HG03460 (cell line): ENCODE results near the gene SLC25A34.

Experiments used
- ATAC-seq: cut with Tn5 transposase; IDR thresholded peaks from one replicate; pipeline ENCODE4 v1.9.1; 2021; ENCODE audit not compliant: unreplicated experiment

The SLC25A34 gene

DNA sequence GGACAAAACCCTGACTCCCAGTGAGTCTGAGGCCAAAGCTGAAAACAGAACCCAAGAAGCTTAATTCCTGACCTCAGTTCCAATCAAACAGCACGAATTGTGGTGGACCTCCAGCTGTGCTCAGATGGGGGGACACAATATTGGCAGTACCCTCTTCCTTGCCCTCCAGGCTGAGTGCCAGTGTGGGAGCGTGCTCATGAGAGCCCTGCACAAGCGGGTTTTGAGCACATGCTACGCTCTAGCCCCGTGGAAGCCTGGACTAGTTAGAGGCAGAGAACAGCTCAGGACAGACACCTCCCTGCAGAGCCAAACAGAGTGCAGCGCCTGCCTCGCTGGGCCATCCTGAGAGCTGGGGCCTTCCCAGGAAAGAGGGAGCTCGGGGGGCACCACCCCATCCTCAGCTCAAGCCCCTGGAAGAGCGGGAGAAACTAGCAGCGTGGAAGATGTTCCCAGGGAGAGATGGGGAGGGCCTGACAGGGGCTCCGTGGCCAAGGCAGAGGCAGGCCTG is 2.8 kb upstream of the SLC25A34 start:
- no peak for ATAC-seq

DNA sequence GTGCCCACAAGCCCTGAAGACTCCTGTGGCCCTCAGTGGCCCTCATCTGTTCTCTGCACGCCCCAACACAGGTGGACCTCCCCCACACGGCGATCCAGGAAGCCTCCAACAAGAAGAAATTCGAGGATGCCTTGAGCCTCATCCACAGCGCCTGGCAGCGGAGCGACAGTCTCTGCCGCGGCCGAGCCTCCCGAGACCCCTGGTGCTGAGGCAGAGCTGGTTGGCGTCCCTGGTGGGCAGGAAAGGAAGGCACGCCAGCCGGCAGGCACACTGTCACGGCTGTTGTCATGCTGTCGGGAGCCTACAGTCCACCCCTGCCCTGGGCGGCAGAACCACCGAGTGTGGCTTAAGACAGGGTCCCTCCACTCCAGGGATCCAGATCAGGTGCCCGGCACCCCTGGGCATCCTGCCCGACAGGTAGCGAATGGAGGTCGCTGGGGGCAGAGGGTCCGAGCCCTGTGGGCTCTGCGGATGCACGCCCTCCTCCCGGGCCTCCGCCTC is 2.3 kb upstream of the SLC25A34 start:
- no peak for ATAC-seq

DNA sequence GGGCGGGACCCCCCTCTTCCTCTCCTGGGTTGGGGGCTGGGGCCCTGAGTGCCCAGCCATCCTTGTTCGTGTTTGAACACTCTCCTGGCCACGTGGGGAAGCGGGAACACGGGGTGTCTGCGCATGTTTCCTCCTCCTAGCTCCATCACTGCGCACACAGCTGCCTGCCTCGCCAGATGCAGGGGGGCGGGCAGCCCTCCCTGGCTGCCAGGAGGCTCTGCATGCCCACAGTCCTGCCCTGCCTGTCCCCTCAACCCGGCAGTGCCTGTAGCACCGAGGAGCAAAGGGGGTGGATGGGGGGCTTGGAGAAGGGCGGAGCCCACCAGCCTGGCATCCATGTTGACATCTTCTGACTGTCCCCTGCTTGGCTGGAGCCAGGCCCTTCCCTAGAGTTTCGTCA is 1.8 kb upstream of the SLC25A34 start:
- ATAC-seq = no peak

DNA sequence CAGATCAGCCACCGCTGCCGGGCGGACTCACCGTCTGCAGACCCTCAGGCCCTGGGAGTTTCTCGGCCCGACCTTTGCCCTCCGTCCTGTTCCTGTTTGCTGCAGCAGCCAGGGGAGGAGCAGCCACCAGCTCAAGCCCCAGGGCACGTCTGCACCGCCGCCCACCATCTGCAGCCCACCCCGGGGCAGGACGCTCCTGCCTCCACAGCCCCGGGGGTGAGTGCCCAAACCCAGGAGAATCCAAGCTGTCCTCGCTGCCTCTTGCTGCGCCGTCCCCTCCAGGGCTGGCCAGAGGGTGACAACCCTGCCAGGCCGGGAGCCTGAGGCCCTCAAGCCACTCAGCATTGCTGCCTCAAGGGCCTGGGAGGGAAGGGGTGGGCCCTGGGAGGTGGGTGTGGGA is 1.2 kb upstream of the SLC25A34 start:
- ATAC-seq = no peak

DNA sequence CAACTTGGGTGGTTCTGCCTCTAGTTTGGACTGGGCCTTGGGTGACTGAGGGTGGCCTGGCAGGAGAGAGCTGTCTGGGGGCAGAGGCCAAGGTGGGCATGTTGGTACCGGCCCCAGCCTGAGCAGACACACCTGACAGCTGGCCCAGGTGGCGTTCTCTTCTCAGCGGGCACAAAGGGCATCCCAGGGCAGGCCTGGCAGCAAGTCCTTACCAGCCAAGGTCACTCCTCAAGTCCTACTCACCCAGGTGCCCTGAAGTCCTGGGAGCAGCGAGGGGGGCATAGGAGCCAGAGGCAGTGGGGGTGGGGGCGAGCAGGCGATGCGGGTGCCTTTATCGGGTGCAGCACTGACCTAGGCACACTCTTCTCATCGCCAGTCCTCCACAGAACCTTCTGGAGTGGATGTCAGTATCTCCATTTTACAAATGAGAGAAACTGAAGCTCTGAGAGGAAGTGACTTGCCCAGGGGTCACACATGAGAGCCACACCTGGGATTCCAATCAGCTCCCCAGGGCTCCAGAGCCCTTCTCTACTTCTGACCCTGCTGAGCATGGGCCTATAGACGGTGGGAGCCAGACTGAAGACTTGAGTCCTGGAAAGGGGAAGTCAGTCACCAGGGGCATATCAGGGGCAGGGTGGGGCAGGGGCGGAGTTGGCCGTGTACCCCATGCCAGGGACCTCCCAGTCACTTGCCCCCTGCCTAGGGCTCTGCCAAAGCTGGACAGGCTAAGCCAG is 587 bp upstream of the SLC25A34 start:
- ATAC-seq = no peak

DNA sequence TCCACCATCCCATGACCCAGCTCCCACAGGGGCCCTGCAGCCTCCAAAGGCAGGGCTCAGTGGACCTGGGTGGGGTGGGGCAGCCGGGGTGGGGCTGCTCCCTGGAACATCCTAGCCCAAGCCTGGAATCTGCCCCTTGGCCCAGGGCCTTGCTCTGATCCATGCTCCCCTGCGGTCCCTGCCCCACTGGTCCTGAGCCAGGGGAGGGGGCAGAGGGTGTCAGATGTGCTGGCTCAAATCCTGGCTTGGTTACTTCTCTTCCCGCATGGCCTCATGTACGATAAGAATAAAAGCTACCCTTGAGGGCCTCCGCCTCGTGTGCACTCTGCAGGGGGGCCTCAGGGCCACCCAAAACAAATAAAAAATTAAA is 819 bp downstream of the SLC25A34 start:
- no peak for ATAC-seq

DNA sequence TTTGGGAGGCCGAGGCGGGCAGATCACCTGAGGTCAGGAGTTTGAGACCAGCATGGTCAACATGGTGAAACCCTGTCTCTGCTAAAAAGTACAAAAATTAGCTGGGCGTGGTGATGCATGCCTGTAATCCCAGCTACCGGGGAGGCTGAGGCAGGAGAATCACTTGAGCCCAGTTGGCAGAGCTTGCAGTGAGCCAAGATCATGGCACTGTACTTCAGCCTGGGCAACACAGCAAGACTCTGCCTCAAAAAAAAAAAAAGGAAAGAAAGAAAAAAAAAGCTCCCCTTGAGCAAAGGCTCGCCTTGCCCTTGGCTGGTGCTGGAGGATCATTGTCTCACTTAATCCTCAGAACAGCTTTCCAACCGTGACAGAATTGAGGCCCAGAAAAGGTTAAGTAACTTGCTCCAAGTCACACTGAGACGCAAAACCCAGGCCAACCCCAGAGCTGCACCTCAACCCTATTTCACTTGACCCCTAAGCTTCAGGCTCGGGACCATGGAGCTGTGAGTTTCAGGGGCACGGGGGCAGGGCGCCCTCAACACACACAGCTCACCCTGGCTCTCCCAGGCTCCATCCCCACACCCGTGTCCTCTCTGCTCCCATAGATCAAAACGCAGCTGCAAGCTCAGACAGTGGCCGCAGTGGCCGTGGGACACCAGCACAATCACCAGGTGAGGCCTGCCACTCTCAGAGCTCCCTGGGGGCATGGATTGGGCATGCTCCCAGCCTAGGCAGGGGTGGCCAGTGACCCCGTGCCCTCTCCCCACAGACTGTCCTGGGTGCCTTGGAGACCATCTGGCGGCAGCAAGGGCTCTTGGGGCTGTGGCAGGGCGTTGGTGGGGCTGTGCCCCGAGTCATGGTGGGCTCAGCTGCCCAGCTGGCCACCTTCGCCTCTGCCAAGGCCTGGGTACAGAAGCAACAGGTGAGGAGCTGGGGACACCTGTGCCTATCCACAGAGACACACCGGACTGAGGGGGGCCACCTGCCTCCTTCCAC is 1.6 kb downstream of the SLC25A34 start:
- ATAC-seq = no peak

DNA sequence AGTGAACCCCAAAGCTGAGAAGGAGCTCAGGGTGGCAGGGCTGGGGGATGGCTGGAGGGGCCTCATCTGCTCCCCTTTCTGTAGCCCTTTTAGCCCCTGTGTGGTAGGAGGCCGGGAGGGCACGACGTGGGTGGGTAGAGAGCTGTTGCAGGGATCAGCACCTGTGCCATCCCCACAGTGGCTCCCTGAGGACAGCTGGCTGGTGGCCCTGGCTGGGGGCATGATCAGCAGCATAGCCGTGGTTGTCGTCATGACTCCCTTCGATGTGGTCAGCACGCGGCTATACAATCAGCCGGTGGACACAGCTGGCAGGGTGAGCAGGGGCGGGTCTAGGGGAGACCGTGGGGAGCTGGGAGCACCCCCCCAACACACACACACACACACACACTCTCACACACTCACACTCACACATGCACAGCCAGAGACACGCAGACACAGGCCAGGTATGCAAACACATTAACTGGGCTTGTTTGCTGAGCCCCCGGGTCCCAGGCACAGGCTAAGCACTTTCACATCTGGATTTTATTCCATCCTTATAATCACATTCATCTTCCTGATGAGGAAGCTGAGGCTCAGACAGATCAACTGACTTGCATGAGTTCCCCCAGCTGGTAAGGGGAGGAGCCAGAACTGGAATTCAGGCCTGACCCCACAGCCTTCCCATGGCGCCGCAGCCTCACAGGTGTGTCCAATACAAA is 2.5 kb downstream of the SLC25A34 start:
- ATAC-seq = no peak

DNA sequence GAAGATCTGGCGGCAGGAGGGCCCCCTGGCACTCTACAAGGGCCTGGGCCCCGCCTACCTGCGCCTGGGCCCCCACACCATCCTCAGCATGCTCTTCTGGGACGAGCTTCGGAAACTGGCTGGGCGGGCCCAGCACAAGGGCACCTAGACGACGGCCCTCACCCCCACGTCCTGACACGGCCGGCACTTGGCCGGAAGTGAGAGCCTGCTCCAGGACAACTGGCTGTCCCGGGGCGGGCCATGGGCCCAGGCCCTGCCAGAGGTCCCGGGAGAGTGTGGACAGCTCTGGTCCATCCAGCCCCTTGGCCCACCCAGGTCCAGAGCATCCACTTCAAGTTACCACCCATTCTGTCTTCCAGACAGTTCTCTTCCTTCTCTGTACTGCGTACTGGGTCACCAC is 3.2 kb downstream of the SLC25A34 start:
- no peak for ATAC-seq

DNA sequence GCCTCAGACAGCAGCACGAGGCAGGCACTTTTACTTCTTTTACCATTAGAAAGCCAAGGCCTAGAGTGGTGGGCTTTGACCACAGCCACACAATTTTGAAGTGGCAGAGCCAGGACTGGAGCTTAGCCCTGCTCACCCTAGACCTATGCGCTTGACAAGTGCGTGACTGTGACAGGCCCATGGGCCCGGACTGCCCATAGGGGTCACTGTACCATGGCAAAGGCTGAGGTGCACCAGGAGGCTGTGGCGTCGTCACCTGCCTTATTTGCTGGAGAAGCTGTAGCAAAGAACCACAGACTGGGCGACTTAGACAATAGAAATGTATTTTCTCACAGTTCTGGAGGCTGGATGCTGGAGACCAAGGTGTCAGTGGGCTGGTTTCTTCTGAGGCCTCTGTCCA is 3.7 kb downstream of the SLC25A34 start:
- ATAC-seq = no peak

DNA sequence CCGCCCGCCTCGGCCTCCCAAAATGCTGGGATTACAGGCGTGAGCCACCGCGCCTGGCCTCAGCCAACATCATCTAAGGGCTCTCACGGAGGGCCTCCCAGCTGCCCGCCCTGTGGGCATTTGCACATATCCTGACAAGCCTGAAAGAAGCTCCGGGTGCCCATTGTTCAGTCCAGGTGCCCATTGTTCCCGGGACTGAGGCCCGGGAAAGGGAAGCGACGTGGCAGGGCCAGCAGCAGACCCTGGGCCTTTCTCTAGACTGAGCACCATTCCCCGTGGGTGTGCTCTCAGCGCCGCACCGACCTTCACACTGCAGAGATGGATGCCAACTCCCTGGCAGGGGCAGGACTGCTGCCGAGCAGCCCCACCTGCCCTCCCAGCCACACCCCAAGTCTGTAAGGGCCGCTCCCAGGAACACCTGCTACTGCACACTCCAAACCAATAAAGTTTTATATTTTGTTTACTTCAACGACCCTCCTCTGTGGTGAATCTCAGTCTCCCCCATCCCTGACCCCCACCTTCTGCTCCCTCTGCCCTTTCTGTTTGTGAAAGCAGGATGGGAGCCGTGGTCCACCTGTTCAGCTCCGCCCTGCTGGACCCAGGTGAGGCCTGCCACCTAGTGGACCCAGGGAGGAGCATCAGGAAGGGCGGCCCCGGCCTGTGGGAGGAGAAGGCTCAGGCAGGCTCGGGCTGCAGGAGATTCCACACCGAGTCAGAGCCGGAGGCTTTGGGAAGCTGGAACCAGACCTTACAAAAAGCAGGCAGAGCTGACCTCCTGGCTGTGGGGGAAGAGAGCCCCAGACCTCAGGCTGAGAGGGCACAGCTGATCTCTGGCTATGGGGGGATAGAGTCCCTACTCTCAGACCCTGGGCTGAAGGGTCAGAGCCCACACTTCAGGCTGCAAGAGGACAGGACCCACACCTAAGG is 5.1 kb downstream of the SLC25A34 start:
- no peak for ATAC-seq

DNA sequence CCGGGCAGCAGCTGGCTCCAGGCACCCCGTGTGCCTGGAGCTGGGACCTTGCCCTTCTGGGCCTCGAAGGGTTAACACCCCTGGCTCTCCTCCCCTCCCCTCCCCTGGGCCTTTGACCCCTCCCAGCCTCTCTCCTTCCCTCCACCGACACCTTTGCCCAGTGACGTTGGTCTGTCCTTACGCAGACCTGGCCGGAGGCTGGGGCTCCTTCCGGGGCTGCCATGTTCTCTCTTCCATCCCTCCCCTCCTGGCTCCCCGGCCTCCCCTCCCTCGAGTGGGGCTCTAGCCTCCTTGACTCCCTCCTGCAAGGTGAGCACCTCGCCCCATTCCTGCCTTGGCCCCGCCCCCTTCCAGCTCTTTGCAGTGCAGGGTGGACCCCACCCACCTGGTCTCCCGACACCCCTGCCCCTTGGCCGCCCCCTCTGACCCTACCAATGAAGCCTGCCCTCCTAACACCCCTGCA is 6.3 kb downstream of the SLC25A34 start, which contains the start of gene TMEM82:
Gene TMEM82, plus strand, starts transcription at position 161 of the 463 bp plus-strand sequence. Its CDS starts 61 bp downstream, at position 222.
- no peak for ATAC-seq

DNA sequence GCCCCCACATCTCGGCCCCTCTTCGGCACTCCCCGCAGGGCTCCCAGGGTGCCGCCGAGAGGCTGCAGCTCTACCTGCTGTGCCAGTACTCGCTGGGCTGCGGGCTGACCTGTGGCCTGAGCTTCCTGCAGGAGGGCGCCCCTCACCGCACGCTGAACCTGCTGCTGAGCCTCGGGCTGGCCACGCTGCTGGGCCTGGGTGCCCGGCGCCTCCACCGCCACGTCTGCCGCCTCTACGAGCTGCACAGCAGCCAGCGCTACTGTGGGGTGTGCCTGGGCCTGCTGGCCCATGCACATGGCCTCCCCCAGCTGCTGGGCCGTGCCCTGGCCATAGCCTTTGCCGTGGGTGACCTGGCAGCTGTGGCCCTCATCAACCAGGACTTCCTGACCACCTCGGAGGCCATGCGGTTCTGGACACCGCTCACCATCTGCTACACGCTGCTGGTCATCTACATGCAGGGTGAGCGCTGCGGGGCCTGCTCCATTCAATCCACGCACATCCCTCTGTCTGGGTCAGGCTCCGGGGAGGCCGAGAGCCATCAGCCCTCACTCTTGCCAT is 8.1 kb downstream of the SLC25A34 start:
- no peak for ATAC-seq

DNA sequence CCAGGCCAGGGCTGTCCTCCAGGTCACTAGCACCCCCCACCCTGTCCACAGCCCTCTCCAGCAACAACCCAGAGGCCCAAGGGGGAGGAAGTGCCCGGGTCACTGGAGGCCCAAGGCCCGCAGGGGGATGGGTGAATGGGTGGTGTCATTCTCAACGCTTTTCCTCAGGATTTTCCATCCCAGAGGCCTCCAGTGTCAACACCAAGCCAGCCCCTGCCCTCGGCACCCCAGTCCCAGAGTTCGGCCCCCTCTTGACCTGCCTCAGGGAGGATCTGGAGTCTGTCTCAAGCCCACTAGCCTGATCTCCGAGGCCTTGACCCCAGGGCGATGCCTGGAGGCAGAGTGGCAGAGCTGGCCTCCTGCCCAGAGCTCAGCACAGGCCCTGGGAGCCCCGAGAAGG is 11.3 kb downstream of the SLC25A34 start:
- no peak for ATAC-seq

DNA sequence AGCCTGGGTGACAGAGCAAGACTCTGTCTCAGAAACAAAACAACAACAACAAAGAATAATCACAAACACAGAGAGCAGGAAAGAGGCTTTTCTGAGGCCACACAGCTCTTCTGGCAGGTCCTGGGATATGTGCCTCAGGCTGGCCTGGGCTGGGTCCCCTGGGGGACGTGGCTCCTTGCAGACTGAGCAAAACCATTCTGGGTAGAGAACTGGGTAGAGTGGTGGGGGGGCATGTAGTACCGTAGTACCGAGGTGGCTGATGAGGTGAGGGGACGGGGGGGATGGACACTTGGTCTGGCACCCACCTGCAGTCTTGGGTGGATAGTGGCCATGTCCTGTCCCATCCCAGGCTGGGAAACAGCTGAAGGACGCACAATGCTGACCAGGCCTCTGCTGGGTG is 12.2 kb downstream of the SLC25A34 start:
- ATAC-seq = no peak

DNA sequence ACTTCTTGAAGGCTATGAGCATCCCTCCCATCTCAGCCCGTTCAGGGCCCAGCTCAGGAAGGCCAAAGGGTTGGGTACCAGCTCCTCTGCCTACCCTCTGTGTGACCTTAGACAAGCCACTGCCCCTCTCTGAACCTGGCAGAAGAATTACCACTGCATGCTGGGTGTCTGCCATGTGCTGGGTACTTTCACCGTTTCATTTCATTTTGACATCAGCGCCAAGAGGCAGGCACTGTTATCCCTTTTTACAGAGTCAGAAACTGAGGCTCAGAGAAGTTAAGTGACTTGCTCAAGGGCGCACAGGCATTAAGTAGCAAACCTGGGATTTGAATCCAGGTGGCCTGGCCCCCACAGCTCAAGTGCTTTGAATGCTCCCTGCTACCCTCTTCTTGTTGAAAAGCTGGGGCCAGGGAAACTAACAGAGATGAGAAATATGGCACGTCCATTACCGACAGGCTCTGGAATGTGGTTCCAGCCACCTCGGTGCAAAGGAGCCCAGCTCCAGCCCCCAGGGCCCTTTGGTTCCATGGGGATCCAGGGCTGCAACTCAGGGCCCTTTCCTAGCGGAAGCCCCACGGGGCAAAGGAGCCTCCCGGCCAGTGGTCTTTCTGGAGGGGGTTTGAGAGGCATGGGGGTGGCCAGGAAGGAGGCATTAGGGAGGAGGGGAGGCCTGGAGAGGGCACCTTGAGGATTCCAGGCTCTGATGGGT is 12.8 kb downstream of the SLC25A34 start:
- ATAC-seq = no peak

DNA sequence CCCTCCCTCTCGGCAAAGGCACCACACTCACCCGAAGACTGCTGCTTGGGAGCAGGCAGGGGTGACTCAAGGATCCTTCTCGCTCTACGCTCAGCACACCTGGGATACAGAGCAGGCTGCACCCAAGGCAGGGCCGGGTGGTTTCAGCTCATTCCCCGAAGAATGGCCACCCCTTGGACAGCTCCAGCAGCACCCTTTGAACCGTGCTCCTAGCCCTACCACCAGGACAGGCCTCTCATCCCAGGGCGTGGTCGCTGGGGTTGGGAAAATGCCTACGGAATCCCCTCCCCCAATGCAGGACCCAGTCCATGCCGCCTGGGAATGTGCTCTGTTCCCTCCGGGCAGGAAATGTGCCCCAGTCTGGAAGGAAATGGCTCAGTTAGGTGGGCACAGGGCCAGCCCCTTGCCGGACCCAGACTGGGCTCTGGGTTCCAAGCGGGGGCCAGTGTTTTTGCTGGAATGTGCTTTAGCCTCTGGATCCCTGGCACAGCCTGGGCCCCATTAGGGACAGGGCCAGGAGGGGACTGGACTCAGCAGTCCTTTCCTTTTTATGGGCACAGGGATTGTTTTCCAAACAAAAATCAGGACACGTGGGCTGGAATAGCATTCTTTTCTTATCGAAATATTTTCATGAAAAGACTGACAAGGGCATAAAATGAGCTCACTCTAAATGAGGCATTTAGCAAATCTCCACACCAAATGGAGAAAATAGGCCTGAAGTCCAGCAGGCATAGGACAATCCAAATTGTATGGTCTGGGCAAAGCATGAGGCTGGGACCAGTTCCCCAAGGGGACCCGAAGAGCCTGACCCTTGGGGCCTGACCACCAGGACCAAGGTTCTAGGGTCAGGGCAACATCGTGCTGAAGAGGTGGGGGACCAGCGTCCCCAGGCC is 13.6 kb downstream of the SLC25A34 start:
- no peak for ATAC-seq

DNA sequence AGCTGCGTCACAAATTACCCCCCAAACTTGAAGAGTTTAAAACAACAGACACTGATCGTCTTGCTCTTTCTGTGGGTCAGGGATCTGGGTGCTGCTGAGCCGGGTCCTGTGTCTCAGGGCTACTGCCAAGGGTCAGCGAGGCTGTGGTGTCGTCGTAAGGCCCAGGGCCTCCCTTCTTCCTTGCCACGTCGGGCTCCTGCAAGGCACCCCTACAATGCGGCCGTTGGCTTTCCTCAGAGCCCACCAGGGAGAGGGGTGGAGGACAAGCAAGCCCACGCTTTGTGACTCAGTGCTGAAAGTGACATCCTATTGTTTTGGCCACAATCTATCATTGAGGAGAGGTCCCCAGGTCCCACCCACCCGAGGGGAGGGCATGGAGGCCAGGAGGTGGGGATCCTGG is 14.9 kb downstream of the SLC25A34 start:
- ATAC-seq = no peak
